Mucosa of stomach (tissue), 1 donor: ENCODE results near the gene DGLUCY.
"Not testable (repeated sequence)": the region's sequence is repeated elsewhere in the genome, so short reads cannot be mapped to it uniquely, and the experiment has no call there.

ENCODE experiments used
- H3K27me3 ChIP-seq: one replicate; pipeline ENCODE4 v1.7.0; 2013; ENCODE audit warnings: mild to moderate bottlenecking, low read length; ENCODE audit not compliant: control insufficient read depth, insufficient read depth
- H3K36me3 ChIP-seq: one replicate; pipeline ENCODE4 v1.7.0; 2013; ENCODE audit warnings: low read length; ENCODE audit not compliant: control insufficient read depth, insufficient read depth
- H3K4me1 ChIP-seq: one replicate; pipeline ENCODE4 v1.7.0; 2013; ENCODE audit warnings: mild to moderate bottlenecking, low read length; ENCODE audit not compliant: control insufficient read depth, insufficient read depth
- H3K4me3 ChIP-seq: one replicate; pipeline ENCODE4 v1.7.0; 2013; ENCODE audit warnings: low read length
- H3K9ac ChIP-seq: one replicate; pipeline ENCODE4 v1.7.0; 2013; ENCODE audit warnings: mild to moderate bottlenecking, low read length, moderate library complexity
- H3K9me3 ChIP-seq: one replicate; pipeline ENCODE4 v1.7.0; 2013; ENCODE audit warnings: mild to moderate bottlenecking, low read length, moderate library complexity; ENCODE audit not compliant: control insufficient read depth
- donor health status: Pancreatic carcinoma.

Gene DGLUCY

GRCh38 chr14:91233936-91234790 lies 120.3 kb downstream of the DGLUCY start:
- Histone ChIP-seq H3K4me3 (no peak overlapping the region), H3K9me3 (no peaks in the 10 kb centered on the region), H3K27me3 (no peaks in the 10 kb centered on the region), H3K36me3 (peaks cover 6% of the 10 kb centered on the region), H3K9ac (no peak overlapping the region), H3K4me1 (peaks cover 5% of the 10 kb centered on the region)

GRCh38 chr14:91234791-91235114 lies 120.9 kb downstream of the DGLUCY start:
- Histone ChIP-seq H3K9me3 (no peaks in the 10 kb centered on the region), H3K4me1 (peaks cover 5% of the 10 kb centered on the region), H3K36me3 (peaks cover 6% of the 10 kb centered on the region), H3K9ac (no peak overlapping the region), H3K4me3 (no peak overlapping the region), H3K27me3 (no peaks in the 10 kb centered on the region)

GRCh38 chr14:91235841-91236240 lies 122.0 kb downstream of the DGLUCY start:
- H3K4me1 ChIP-seq, result peaks cover 5% of the 10 kb centered on the region
- H3K36me3 ChIP-seq, result peaks cover 6% of the 10 kb centered on the region
- no peaks in the 10 kb centered on the region for H3K9me3 ChIP-seq
- no peaks in the 10 kb centered on the region for H3K27me3 ChIP-seq
- no peak overlapping the region for H3K4me3 ChIP-seq
- no peak overlapping the region for H3K9ac ChIP-seq

GRCh38 chr14:91237219-91237618 lies 123.3 kb downstream of the DGLUCY start:
- Histone ChIP-seq H3K4me3 (no peak overlapping the region), H3K9me3 (no peaks in the 10 kb centered on the region), H3K4me1 (no peaks in the 10 kb centered on the region), H3K27me3 (no peaks in the 10 kb centered on the region), H3K9ac (no peak overlapping the region), H3K36me3 (no peaks in the 10 kb centered on the region)

GRCh38 chr14:91238085-91238484 lies 124.2 kb downstream of the DGLUCY start:
- H3K27me3 ChIP-seq, result no peaks in the 10 kb centered on the region
- H3K4me1 ChIP-seq, result no peaks in the 10 kb centered on the region
- no peak overlapping the region for H3K4me3 ChIP-seq
- H3K36me3 ChIP-seq, result no peaks in the 10 kb centered on the region
- H3K9me3 ChIP-seq, result no peaks in the 10 kb centered on the region
- H3K9ac ChIP-seq, result no peak overlapping the region

- H3K27me3 ChIP-seq, result no peaks in the 10 kb centered on the region
- no peak overlapping the region for H3K4me3 ChIP-seq
- no peaks in the 10 kb centered on the region for H3K36me3 ChIP-seq
- peaks cover 2% of the 10 kb centered on the region for H3K4me1 ChIP-seq
- no peaks in the 10 kb centered on the region for H3K9me3 ChIP-seq
- H3K9ac ChIP-seq, result no peak overlapping the region
These were observed 124.8 kb downstream of the DGLUCY start for GRCh38 chr14:91238661-91239060.

- no peak overlapping the region for H3K9ac ChIP-seq
- H3K36me3 ChIP-seq, result no peaks in the 10 kb centered on the region
- H3K4me3 ChIP-seq, result no peak overlapping the region
- H3K27me3 ChIP-seq, result peaks cover 4% of the 10 kb centered on the region
- H3K9me3 ChIP-seq, result no peaks in the 10 kb centered on the region
- H3K4me1 ChIP-seq, result peaks cover 16% of the 10 kb centered on the region
These were observed 128.0 kb downstream of the DGLUCY start for GRCh38 chr14:91241863-91242262.

- Histone ChIP-seq H3K27me3 (peaks cover 4% of the 10 kb centered on the region), H3K36me3 (no peaks in the 10 kb centered on the region), H3K9ac (no peak overlapping the region), H3K4me1 (peaks cover 16% of the 10 kb centered on the region), H3K4me3 (no peak overlapping the region), H3K9me3 (no peaks in the 10 kb centered on the region)
These were observed 128.8 kb downstream of the DGLUCY start for GRCh38 chr14:91242635-91243034.

- peaks cover 16% of the 10 kb centered on the region for H3K4me1 ChIP-seq
- H3K4me3 ChIP-seq, result no peak overlapping the region
- peaks cover 4% of the 10 kb centered on the region for H3K27me3 ChIP-seq
- H3K9me3 ChIP-seq, result no peaks in the 10 kb centered on the region
- no peaks in the 10 kb centered on the region for H3K36me3 ChIP-seq
- no peak overlapping the region for H3K9ac ChIP-seq
These were observed 129.2 kb downstream of the DGLUCY start for GRCh38 chr14:91243074-91243471.

GRCh38 chr14:91244501-91244901 lies 130.6 kb downstream of the DGLUCY start, which contains the start of gene GPR68:
GPR68 (minus strand) TSS chr14:91244704; CDS start chr14:91235050, 9,654 bp downstream.
- Histone ChIP-seq H3K27me3 (peaks cover 4% of the 10 kb centered on the region), H3K9ac (peak within 1 kb of the TSS; percentile 53), H3K4me1 (peaks cover 16% of the 10 kb centered on the region), H3K9me3 (no peaks in the 10 kb centered on the region), H3K36me3 (no peaks in the 10 kb centered on the region), H3K4me3 (peak within 1 kb of the TSS; percentile 14)

GRCh38 chr14:91245029-91245428 lies 131.2 kb downstream of the DGLUCY start:
- Histone ChIP-seq H3K9me3 (no peaks in the 10 kb centered on the region), H3K27me3 (peaks cover 4% of the 10 kb centered on the region), H3K36me3 (no peaks in the 10 kb centered on the region), H3K4me3 (no peak overlapping the region), H3K4me1 (peaks cover 18% of the 10 kb centered on the region), H3K9ac (peak overlapping the region; percentile 53)

- H3K9me3 ChIP-seq, H3K4me3 ChIP-seq, H3K36me3 ChIP-seq, H3K27me3 ChIP-seq, H3K9ac ChIP-seq: not testable (repeated sequence)
- peaks cover 23% of the 10 kb centered on the region for H3K4me1 ChIP-seq
These were observed 131.7 kb downstream of the DGLUCY start for GRCh38 chr14:91245616-91246015.
